ENCODE results near the gene SLC16A1. TPM values are rescaled to one million over a fixed set of nuclear protein-coding genes. Genes with fewer than 3 reads are reported as not detected.
A peak's percentile ranks its signal among the peaks of the same experiment; 100 is the strongest.

Gene SLC16A1
- total RNA-seq, 6 experiments from 2014 or later, result 26.1 to 81.9 (median 55.2) TPM

DNA sequence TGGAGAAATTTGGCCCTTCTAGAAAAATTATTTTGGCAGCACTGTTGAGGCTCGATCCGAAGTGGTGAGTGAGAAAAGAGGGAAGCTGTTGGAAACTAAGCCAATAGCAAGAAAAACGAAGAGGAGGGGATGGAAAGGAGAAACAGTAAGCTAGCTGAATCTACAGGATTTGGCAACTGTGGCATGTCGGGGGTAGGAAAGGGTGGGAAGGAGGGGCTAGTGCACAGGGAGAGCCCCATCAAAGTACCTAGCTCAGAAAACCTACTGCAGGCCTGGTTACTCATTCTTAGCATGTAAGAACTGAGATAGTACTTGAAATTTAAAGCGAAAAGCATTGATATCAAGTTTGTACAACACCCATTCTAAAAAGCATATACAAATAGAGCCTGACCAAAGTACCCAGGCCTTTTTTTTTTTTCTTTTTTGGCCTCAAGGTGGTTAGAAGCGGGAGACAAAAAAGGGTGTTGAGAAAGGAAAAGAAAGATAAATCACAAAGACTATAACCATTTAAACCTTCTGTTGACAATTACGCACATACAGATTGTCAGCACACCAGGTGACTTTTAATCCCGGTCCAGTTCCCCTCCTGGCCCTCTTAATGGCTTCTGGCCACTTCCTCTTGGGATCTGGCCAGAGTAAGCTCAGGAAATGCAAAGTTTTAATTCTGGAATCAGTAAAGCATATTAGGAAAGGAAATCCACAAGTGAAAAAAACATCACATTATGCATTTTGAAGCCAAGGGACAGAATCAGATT, 50.4 kb downstream of the SLC16A1 start:
- no peak for TF ChIP-seq POLR2A (IDR thresholded peaks at IDR 0.05)
- TF ChIP-seq, protein P1, sequence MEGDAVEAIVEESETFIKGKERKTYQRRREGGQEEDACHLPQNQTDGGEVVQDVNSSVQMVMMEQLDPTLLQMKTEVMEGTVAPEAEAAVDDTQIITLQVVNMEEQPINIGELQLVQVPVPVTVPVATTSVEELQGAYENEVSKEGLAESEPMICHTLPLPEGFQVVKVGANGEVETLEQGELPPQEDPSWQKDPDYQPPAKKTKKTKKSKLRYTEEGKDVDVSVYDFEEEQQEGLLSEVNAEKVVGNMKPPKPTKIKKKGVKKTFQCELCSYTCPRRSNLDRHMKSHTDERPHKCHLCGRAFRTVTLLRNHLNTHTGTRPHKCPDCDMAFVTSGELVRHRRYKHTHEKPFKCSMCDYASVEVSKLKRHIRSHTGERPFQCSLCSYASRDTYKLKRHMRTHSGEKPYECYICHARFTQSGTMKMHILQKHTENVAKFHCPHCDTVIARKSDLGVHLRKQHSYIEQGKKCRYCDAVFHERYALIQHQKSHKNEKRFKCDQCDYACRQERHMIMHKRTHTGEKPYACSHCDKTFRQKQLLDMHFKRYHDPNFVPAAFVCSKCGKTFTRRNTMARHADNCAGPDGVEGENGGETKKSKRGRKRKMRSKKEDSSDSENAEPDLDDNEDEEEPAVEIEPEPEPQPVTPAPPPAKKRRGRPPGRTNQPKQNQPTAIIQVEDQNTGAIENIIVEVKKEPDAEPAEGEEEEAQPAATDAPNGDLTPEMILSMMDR (IDR thresholded peaks at IDR 0.05), result no peak
- WGBS (ENCODE audit: insufficient coverage, low coverage, low lambda C conversion rate, missing lambda C conversion rate), result 26% methylated on average over 8 of the region's 8 CpGs
- DNase-seq (peak in 2 of 3 donors; percentile 41 to 58), ATAC-seq (peak; percentile 79 to 95 (median 86))
- Histone ChIP-seq H3K4me1 (peaks cover 0 to 12% (median 3%) of the 10 kb centered on the region in 4 donors), H3K27me3 (no peaks in the 10 kb centered on the region), H3K36me3 (no peaks in the 10 kb centered on the region), H3K27ac (peak overlapping the region in 2 of 3 donors; percentile 40 to 42), H3K4me3 (no peak overlapping the region), H3K9me3 (no peaks in the 10 kb centered on the region)
- intact Hi-C loops (cut with DNase I), result no loop called here

GRCh38 chr1:112904831-112905261, 51.1 kb downstream of the SLC16A1 start:
- no peaks in the 10 kb centered on the region for H3K36me3 ChIP-seq
- no peak for DNase-seq
- H3K4me1 ChIP-seq, result peaks cover 0 to 12% (median 3%) of the 10 kb centered on the region in 4 donors
- H3K27me3 ChIP-seq, result no peaks in the 10 kb centered on the region
- TF ChIP-seq POLR2A (IDR thresholded peaks at IDR 0.05), result no peak
- H3K27ac ChIP-seq, result no peak overlapping the region
- WGBS (ENCODE audit: insufficient coverage, low coverage, low lambda C conversion rate, missing lambda C conversion rate), result 70% methylated on average over 4 of the region's 4 CpGs
- intact Hi-C loops (cut with DNase I), result no loop called here
- H3K9me3 ChIP-seq, result no peaks in the 10 kb centered on the region
- H3K4me3 ChIP-seq, result no peak overlapping the region
- peak in 3 of 4 donors; percentile 26 to 43 (median 31) for ATAC-seq

DNA sequence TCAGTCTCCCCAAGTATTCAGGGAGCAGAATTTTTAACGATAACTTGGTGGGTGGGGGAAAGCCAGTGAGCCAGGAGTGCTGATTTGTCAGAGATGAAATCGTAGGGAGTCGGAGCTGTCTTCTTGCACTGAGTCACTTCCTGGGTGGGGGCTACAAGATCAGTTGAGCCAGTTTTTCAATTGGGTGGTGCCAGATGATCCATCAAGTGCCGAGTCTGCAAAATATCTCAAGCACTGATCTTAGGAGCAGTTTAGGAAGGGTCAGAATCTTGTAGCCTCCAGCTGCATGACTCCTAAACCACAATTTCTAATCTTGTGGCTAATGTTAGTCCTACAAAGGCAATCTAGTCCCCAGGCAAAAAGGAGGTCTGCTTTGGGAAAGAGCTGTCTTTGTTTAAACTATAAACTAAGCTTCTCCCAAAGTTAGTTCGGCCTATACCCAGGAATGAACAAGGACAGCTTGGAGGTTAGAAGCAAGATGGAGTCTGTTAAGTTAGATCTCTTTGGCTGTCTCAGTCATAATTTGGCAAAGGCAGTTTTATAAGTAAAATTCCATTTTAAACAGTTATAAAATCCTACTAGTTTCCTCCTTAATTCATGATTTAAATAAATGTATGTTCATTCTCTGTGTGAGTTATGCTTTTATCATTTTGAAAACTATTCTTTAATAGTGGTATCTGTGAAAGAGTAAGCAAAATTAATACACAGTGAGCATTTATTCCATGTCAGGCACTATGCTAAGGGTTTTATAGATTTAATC, 51.7 kb downstream of the SLC16A1 start:
- no peak overlapping the region for H3K4me3 ChIP-seq
- TF ChIP-seq, protein P1 (IDR thresholded peaks at IDR 0.05), result no peak
- TF ChIP-seq POLR2A (IDR thresholded peaks at IDR 0.05), result no peak
- intact Hi-C loops (cut with DNase I), result no loop called here
- H3K27me3 ChIP-seq, result no peaks in the 10 kb centered on the region
- no peak for DNase-seq
- no peaks in the 10 kb centered on the region for H3K9me3 ChIP-seq
- ATAC-seq, result no peak
- H3K27ac ChIP-seq, result no peak overlapping the region
- H3K4me1 ChIP-seq, result peaks cover 0 to 12% (median 3%) of the 10 kb centered on the region in 4 donors
- H3K36me3 ChIP-seq, result no peaks in the 10 kb centered on the region
- WGBS (ENCODE audit: insufficient coverage, low coverage, low lambda C conversion rate, missing lambda C conversion rate), result 56% methylated on average over 5 of the region's 5 CpGs

DNA sequence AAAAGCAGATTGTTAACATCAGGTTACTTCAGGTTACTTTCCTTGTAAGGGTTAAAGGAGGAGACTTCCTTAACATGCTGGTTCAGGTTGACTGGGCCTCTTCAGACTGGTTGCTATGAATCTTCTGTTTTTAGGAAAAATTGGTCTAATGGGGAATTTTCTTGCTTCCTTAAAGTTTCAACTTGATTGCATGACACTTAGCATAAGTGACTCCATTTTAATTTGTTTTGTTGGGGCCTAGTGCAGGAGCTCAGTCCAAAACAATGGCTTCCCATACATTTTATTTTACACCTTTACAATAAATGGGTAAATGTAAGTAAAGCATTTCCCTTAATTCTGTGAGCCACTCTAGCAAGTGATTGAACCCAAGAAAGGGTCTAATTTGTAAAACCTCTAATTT, 53.8 kb downstream of the SLC16A1 start:
- TF ChIP-seq, protein P1 (IDR thresholded peaks at IDR 0.05), result no peak
- TF ChIP-seq POLR2A (IDR thresholded peaks at IDR 0.05), result no peak
- Histone ChIP-seq H3K27me3 (no peaks in the 10 kb centered on the region), H3K27ac (no peak overlapping the region), H3K4me3 (no peak overlapping the region), H3K9me3 (no peaks in the 10 kb centered on the region), H3K36me3 (no peaks in the 10 kb centered on the region), H3K4me1 (peaks cover 0 to 12% (median 3%) of the 10 kb centered on the region in 4 donors)
- ATAC-seq (no peak), DNase-seq (no peak)
- intact Hi-C loops (cut with DNase I), result no loop called here

DNA sequence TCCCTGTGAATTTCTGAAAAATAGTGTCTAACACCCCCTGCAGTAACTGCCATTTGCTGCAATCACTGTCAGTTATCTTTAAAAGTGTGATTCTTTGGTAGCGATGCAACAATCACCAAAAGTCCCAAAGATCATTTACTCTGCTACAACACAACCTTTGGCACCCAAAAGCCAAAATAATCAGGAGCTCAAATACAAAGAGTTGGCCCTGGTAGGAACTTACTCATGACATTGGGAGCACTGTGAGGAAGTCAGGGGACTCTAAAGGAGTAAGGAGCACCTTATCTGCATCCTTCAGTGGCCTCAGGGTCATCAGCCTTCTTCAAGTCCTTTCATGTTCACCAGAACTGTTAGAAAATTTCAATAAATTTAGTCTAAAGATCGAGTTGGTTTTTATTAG, 54.6 kb downstream of the SLC16A1 start:
- Histone ChIP-seq H3K4me1 (peaks cover 0 to 12% (median 3%) of the 10 kb centered on the region in 4 donors), H3K9me3 (no peaks in the 10 kb centered on the region), H3K27me3 (no peaks in the 10 kb centered on the region), H3K4me3 (no peak overlapping the region), H3K36me3 (no peaks in the 10 kb centered on the region), H3K27ac (no peak overlapping the region)
- ATAC-seq, result no peak
- WGBS (ENCODE audit: insufficient coverage, low coverage, low lambda C conversion rate, missing lambda C conversion rate), result 54% methylated on average over 2 of the region's 2 CpGs
- DNase-seq, result no peak
- no peak for TF ChIP-seq POLR2A (IDR thresholded peaks at IDR 0.05)
- TF ChIP-seq, protein P1 (IDR thresholded peaks at IDR 0.05), result no peak
- intact Hi-C loops (cut with DNase I), result no loop called here

All from right lobe of liver (tissue), 6 donors.